DMS114 treated with DMSO at 0.1 percent for 48 hours (cell line): ENCODE results near the gene PHACTR1.

ENCODE experiments used
- DNase-seq: peaks from one replicate; lab custom pipeline; 2025; ENCODE audit not compliant: unreplicated experiment; lab: John Stamatoyannopoulos, UW

Gene PHACTR1

DNA sequence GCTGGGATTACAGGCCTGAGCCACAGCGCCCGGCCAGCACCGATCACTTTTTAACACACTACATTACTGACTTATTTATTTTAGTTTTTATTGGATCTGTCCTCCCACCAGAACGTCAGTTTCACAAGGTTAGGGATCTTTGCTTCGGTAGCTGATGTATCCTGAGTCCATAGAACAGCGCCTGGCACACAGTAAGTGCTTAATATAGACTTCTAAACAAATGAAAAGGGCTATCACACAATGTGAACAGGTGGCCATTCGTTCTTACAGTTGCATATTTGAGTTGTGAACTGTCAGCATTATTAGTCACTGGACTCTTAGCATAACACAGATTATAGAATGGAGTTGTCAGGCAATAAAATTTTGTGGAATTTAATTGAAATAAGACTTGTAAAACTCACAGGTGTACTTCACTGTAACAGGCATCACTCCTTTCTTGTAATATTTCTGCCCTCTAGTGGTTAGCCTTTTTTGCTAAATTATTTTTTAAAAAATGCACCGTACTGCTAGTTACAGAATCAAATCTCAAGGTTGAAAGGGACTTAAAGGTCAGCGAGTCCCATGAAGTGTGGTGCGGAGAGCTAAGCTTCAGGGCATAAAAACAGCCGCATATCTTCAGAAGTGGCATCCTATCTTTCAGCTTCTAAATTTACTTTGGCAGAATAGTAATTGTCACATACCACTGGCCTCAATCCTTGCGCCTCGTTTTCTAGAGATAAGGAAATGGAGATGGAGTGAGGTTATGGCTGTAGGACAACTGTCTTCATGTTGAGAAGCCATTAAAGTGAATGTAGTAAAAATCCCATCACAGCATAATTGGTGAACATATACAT lies 615.2 kb downstream of the PHACTR1 start:
- DNase-seq: peak; percentile 61

DNA sequence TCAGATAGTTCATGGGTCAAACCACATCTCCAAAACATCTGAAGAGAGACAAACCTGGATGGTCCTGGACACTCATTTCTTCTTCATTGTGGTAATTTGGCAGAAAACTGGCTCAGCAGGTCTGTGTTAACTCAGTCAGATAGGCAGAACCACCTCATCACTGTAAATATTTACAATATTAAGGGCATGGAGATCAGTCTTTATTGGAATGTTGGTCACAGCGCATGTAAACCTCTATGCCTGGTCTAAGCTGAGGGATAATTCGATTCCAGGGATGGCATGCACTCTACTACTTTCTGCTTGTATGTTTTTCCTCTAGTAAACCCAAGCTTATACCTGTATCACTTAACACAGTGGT lies 615.8 kb downstream of the PHACTR1 start:
- no peak for DNase-seq

DNA sequence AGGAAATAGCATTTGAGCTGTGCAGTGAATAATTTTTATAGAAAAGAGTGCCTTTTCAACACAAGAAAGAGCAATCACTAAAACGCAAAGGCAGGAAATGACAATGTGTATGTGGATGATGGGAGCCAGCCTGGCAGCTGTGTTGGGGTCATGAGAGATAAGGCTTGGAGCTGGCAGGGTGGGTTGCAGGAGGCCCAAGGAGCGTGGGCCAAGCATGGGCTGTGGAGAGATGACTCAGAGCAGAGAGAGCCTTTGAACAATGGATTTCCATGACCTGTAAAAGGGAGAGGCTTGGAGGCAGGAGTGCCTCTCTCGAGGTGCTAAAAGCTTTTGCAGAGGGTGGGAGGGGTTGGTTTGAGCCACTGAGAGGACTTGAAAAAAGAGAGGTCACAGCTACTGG lies 618.4 kb downstream of the PHACTR1 start:
- DNase-seq: no peak

DNA sequence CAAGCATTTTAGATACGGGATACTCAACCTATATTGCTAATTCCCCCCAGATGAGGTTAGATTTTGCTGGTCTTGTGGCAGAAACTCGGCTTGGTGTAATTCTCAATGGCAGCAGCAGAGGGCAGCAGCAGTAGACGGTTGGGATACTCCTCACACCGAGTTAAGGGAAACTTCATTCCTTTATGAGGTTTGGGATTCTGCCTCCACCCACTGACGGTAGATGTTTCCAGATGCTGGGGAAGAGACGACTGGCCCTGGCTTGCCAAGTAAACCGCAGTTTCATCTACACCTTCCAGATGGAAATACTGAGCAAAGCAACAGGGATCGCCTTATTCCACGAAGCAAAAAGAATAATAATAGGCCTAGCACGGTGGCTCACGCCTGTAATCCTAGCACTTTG lies 620.0 kb downstream of the PHACTR1 start:
- DNase-seq: peak; percentile 86

- no peak for DNase-seq
Observed at GRCh38 chr6:13338038-13338437, 621.5 kb downstream of the PHACTR1 start.
